ENCODE results near the gene GJA4.

GJA4 gene

DNA sequence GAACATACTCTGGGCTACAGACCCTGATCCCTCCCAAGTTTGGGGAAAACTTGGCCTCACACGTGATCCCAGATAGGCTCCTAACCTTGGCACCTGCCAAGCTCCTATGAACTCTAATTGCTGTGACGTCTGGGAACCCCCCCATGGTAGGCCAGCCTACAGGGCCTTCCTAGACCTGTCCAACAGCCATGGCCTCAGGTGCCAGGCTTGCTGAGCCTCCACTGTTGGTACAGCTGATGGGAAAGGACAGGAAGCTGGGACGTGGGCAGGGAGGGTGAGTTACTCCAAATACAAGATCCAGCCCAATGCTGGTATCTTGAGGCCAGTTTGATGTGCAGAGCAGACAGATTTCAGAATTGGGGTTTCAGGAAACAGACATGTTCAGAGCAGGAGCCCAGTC, 47.6 kb downstream of the GJA4 start:
- DNase-seq = no peak

DNA sequence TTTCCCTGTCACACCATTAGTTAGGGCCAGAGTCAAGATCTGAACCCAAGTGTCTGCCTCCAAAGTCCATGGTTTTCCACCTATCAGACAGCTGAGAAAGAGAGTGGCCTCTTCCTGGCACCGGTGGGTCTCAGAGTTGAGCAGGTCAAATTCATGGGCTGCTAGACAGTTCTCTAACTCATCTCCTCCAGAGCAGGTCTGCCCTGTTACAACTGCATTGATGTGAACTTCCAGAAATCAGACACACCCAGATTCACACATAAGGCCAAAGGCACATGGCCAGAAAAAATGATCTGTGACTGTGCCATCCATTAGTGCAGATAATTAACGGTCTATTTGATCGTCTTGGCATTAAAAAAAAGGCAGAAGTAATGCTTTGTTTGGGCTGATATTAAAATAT, 49.3 kb downstream of the GJA4 start:
- DNase-seq = no peak

DNA sequence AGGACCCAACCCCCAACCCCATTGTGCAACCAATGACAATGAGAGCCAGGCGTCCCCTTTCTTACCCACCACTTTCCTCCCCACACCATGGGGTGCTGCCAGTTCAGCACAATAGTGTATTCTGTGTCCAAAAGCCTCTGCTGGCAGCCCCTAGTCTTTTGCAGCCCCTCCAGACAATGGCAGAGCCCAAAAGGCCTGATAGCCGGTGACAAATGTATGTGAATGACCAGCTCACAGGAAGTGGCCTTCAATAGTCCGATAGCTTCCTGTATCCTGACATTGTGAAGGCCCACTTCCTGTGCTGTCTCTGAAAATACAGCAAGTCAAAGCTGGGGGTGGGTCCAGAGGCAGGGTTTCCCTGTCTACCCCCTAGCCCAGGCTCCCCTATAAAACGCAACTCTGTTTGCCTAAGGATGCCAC, 50.2 kb downstream of the GJA4 start:
- DNase-seq = no peak

DNA sequence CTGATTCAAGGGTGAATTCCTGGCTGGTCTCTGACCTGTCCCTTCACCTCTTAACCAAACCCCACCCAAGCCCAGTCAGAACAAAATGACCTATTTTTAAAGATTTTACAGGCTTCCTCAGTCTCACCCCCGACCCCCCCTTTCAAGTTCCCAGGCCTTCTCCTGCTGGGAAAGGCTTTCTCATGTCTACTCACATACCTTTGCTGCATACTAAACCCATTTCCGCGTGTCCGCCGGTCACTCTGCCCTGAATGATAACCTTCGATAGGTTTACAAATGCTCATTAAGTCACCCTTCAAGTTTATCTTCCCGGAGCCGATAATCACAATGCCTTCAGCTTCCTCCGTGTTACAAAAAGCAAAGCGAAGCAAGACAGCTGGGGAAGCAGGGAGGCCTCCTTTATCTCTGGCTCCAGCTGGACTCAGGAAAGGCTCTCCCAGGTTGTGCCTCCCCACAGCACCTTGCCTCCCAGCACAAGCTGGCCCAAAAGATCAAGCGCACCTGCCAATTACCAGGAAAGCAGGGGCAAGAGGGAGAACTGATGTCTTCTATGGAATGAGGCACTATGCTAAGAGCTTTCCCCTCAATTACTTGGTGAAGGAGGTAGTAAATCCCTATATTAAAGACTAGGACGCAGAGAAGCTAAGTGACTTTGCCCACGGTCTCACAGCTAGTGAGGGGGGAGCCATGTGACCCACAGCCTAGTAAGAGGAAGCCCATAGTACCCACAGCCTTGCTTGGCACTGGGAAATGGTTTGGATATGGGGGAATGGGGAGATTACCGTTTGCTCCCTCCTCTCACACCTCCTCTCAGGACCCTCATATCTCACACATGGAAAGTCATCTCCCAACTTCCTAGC, 50.8 kb downstream of the GJA4 start:
- no peak for DNase-seq

DNA sequence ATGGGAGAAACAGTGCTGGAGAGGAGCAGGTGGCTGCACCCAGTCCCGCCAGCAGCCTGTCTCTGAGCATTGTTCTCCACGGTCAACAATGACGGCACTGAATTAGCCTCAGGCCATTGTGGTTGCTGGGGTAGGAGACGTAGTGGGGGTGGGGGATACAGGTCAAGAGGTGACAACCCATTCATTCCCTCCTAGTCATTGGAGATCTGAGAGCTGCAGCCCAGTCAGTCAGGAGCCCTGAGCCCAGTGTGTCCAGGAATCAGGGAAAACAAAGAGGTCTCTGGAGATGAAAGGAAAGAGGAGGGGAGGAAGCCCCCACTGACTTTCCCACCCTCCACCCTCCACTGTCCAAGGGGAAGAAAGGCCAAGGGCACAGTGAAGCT, 51.4 kb downstream of the GJA4 start:
- DNase-seq = no peak

All from right hindlimb (tissue), 1 donor.